HG03439 (cell line): ENCODE measurements around the gene RDH5.

ENCODE experiments used
- ATAC-seq: cut with Tn5 transposase; IDR thresholded peaks from one replicate; pipeline ENCODE4 v1.9.1; 2021; ENCODE audit warnings: mild to moderate bottlenecking, moderate library complexity; ENCODE audit not compliant: unreplicated experiment

The RDH5 gene, protein sequence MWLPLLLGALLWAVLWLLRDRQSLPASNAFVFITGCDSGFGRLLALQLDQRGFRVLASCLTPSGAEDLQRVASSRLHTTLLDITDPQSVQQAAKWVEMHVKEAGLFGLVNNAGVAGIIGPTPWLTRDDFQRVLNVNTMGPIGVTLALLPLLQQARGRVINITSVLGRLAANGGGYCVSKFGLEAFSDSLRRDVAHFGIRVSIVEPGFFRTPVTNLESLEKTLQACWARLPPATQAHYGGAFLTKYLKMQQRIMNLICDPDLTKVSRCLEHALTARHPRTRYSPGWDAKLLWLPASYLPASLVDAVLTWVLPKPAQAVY

DNA sequence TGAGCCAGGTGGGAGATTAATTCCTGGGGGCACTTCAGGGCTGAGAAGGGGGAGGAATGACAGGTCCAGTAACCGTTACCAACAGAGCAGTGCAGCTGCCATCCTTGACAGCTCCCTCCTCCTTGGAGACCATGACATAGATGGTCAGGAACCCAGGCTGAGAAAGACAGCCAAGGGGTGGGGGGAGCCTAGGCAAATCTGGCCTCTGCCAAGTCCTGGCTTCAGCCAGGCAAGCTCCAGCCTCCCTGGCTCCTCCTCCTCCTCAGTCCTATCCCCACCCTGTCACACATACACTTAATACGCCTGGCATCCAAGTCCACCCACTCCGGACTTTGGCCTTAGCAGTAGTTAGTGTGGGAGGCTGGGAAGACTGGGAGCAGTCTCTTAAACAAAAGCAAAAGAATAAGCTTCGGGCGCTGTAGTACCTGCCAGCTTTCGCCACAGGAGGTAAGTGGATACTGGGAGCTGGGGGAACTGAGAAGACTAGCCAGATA, at the start of gene RDH5:
Gene RDH5 (plus strand): TSS at position 323 of the 494 bp plus-strand sequence. CDS start 792 bp downstream, outside the sequence.
- no peak for ATAC-seq

DNA sequence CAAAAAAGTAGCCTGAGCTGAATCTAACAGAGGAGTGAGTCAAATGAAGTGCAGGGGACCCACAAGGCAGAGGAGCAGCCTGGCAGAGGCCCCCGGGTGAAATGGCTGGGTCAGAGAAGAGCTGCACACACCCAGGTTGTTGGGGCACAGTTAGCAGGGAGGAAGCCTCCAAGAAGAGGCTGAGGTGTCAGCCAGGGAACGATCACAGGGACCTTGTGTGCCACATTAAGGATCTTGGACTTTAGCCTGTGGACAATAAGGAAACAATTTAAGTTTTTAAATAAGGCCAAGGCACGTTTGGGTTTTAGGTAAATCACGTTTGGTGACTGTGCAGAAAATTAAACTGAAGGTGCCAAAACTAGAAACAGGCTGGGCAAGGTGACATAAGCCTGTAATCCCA, 48.4 kb upstream of the RDH5 start:
- no peak for ATAC-seq

DNA sequence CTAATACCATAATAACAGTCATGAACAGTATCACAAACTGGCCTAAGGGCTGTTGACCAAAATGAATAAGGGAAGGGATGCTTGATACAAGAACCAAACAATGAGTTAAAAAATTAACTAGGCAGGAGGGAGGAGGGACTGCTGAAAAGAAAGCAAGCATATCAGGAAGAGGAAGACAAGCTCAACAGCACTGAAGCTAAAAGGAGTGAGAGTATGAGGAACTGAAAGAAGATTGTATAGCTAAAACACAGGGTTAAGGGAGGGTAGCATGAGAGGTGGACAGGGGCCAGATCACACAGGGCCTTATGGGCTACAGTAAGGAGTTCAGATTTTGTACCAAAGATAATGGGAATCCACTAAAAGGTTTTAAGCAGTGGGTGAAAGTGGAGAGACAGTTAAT, 46.6 kb upstream of the RDH5 start:
- ATAC-seq: peak; percentile 95

- no peak for ATAC-seq
Measured at GRCh38 chr12:55675666-55676065, 44.5 kb upstream of the RDH5 start.

DNA sequence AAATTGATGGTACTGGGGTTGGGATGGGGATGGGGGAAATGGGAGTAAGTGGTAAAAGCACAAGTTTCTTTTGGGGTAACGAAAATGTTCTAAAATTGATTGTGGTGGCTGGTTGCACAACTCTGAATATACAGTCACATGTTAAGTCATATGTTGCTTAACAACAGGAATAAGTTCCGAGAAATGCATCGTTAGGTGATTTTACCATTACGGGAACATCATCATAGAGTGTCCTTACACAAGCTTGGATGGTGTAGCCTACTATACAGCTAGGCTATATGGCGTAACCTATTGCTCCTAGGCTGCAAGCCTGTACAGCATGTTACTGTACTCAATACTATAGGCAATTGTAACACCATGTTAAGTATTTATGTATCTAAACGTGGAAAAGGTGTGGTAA, 43.5 kb upstream of the RDH5 start:
- no peak for ATAC-seq

GRCh38 chr12:55679691-55680090, 40.5 kb upstream of the RDH5 start:
- ATAC-seq: no peak

- no peak for ATAC-seq
Measured at GRCh38 chr12:55681142-55682077, 38.8 kb upstream of the RDH5 start.

DNA sequence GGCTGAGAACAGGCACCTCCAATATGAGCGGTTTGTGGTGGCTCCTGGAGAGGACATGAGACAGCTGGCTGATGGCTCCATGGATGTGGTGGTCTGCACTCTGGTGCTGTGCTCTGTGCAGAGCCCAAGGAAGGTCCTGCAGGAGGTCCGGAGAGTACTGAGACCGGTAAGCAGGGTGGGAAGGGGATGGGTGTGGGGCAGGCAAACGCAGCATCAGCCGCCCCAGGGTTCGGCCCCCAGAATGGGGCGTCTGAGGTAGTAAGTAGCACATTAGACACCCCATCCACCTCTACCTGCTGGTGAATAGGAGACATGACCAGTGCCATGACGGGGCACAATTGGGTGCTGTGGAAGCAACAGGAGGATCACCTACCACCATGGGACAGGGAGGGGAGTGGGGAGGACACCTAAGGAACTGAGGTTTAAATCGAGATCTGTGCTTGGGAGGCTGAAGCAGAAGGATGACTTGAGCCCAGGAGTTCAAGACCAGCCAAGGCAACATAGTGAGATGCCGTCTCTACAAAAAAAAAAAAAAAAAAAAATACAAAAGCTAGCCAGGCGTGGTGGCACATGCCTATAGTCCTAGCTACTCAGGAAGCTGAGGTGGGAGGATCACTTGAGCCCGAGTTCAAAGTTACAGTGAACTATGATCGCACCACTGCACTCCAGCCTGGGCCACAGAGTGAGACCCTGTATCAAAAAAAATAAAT, 38.0 kb upstream of the RDH5 start:
- no peak for ATAC-seq

- ATAC-seq: no peak
Measured at GRCh38 chr12:55683676-55684075, 36.5 kb upstream of the RDH5 start.

DNA sequence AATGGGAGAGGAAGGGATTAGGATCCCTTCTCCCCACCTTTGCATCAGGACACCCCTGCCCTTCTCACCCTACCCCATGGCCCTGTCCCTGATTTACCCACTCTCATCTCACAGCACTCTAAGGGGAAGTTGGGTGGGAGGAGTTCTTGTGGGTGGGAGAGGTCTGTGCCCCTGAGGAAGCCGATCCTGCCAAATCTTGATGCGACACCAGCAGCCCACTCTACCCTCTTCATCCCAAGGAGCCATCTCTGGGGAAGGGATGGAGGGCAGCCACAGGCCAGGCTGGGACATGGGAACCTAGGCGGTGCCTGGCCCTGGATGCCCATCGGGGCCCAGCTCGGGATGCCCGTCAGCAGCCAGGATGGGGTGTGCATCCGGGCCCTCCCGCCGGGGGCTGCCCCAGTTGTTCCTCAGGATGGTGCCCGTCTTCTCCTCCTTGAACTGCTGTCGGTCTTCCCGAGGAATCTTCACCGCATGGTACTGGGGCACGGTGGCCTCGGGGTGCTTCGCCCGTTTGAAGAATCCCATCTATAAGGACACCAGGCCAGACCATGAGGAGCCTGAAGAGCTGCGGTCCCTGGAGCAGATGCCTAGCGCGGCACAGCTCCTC, 35.3 kb upstream of the RDH5 start:
- no peak for ATAC-seq

GRCh38 chr12:55685671-55686070, 34.5 kb upstream of the RDH5 start:
- no peak for ATAC-seq

GRCh38 chr12:55686366-55687010, 33.7 kb upstream of the RDH5 start:
- ATAC-seq: no peak

- ATAC-seq: no peak
Measured at GRCh38 chr12:55687746-55688145, 32.4 kb upstream of the RDH5 start.

DNA sequence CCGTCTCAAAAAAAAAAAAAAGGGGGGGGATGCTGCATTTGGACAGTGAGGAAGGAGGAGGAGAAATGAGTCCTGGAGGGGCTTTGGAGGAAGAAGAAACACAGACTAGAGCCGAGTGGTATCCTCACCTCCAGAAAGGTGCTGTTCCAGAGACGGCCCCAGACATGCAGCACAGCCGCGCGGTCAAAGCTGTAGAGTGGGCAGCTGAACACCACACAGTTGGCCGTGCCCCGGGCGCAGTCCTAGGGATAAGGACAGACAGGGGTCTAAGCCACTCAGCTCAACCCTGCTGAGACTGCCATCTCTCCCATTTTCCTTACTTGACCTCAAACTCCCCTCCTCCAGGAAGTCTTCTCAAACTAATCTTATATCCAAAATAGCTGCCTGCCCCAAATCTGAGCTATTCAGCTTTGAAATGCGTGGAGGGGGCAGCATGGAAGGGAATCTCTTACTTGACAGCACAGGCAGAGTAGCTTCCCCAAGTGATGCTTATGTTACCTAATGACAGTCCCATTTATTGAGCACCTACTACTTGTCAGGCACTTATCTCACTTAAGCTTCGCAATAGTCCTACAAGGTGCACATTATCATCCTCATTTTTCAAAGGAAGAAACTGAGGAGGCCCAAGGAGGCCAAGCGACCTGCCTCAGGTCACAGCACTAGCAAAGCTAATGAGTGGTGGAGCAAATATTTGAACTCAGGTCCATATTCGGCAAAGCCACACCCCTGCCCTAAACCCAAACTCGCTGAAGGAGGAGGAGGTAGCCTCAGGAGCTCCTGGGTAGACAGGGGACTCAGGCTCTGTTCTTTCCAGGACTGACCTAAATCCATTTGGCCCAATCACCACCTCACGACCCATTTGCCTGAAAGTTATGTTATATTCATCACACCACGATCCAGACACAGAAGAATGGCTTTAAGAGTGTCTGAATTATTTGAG, 31.2 kb upstream of the RDH5 start:
- ATAC-seq: no peak

DNA sequence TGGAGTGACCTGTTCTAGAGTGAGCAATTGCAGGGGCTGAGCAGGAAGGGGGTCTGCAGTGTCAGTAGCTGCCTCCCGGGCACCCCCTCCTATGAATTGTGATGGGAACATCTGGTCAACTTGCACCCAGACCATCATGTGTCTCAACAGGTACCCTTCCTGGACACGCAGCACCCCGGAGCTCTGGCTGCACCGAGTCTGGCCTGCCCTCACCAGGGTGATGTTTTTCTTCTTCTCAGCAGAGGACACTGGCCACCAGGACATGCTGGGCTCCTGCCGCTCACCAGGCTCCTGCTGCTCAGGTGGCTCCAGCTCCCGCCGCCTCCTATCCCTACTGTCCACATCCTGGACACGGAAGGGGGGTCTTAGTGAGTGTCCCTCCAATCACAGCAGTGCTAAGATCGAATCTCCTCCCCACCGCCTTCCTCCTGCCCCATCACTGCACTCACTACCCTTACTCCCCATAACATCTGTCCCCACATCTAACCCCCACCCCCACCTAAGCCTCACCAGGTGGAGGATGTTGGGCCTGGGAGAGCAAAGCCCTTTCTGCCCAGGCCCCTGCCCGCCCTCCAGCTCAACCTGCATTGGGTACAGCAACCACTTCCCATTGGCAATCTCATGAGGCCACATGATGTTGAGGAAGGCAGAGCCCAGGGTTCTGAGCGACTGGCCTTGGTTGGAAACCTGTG, 27.4 kb upstream of the RDH5 start:
- no peak for ATAC-seq

DNA sequence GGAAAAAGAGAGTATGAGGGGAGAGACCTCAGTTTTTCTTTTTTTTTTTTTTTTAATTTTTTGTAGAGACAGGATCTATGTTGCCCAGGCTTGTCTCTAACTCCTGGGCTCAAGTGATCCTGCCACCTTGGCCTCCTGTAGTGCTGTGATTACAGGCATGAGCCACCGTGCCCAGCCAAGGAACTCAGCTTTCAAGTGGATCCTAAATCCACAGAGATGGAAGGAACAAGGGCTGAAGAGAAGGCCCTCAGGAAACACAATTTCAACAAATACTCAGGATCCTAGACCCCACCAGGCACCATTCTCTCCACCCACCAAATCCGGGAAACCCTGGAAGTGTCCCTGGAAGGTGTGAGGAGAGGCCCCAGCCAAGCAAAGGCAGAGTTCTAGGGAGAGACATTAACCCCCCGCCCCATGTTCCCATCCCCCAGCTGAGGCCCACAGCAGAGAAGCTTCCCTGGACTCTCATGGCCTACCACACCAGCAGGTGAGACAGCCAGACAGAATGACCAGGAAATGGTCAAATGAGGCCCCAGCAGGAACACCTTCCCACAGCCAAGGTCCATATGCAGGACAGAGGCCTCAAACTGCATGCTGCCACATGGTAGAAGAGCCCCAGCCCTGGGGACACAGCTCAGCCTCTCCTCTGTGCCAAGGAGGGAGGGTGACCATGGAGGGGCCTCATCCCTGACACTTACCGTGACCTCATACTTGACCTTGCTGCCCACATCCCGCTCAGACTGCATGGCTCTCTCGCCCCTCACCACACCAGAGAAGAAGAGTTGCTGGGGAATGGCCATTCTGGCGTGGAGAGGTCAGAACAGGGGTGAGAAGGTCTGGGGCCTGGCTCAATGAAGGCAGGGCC, 26.6 kb upstream of the RDH5 start:
- ATAC-seq: no peak

- no peak for ATAC-seq
Measured at GRCh38 chr12:55694188-55694515, 26.0 kb upstream of the RDH5 start.

GRCh38 chr12:55694651-55695050, 25.5 kb upstream of the RDH5 start:
- ATAC-seq: no peak
